ENCODE measurements around the gene FGD1.
"Not testable (repeated sequence)": the region's sequence is repeated elsewhere in the genome, so short reads cannot be mapped to it uniquely, and the experiment has no call there.

The FGD1 gene

DNA sequence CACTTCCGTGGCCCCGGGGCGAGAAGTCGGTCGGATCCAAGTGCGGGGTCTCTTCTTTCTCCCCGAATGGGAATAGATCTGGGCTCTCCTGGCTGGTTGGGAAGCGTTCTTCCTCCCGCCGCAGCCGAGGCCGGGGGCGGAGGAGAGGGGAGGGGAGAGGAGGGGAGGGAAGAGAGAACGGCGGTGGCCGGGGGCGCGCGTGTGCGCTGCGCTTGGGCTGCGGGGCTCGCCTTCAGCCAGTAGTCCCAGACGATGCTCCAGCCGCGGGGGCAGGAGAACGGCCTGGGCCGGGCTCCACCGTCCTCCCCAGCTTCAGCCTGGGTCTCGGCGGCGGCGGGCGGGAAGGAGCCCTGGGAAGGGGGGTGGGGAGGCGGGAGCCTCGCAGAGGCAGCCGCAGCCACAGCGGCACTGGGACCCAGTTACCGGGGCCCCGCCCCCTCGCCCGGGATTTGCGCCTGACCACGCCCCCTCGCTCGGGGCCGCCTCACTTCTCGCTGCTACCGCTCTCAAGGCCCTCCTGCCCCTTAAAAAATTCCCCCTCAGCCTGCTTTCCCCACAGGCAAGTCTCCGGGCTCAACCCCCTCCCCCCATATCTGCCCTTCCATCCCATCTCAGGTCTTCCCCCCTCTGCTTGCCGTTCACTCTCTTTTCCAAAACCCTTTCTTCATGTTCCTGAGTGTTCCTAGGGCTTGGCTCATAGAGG lies at the start of gene FGD1:
Gene FGD1, minus strand, starts transcription at position 421 of the 703 bp plus-strand sequence. CDS start 802 bp downstream, outside the sequence.
- DNase-seq: peak; percentile 23

DNA sequence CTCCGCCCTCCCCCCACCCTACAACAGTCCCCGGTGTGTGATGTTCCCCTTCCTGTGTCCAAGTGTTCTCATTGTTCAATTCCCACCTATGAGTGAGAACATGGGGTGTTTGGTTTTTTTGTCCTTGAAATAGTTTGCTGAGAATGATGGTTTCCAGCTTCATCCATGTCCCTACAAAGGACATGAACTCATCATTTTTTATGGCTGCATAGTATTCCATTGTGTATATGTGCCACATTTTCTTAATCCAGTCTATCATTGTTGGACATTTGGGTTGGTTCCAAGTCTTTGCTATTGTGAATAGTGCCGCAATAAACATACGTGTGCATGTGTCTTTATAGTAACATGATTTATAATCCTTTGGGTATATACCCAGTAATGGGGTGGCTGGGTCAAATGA lies 46.2 kb upstream of the FGD1 start:
- DNase-seq: not testable (repeated sequence)

- no peak for DNase-seq
These were observed 44.3 kb upstream of the FGD1 start for GRCh38 chrX:54540289-54540688.

- DNase-seq: no peak
These were observed 38.2 kb upstream of the FGD1 start for GRCh38 chrX:54534271-54534670.

- peak; percentile 3 for DNase-seq
These were observed 34.4 kb upstream of the FGD1 start for GRCh38 chrX:54530357-54530900.

GRCh38 chrX:54529552-54530356 lies 33.7 kb upstream of the FGD1 start, which contains the start of gene GNL3L:
TSS of gene GNL3L (plus strand) at chrX:54530219. CDS start at chrX:54532567, 2,348 bp downstream.
- DNase-seq: peak; percentile 83

DNA sequence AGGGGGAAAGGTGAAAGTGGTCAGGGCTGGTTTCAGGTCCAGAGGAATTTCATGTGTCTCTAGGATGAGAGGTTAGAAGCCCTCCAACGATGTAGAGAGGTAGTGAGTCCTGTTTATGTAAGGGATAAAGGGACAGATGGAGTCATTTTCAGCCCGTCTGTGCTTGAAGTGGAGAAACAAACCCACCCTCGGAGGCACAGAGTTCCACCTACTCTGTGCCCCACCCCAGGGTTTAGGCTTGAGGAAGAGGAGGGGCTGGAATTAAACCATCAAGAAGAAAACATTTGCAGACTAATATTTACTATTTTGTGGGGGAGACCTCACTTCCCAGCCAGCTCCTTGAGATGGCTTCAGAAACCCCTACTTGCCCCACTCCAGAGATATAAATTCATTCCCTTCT lies 33.1 kb upstream of the FGD1 start:
- no peak for DNase-seq

DNA sequence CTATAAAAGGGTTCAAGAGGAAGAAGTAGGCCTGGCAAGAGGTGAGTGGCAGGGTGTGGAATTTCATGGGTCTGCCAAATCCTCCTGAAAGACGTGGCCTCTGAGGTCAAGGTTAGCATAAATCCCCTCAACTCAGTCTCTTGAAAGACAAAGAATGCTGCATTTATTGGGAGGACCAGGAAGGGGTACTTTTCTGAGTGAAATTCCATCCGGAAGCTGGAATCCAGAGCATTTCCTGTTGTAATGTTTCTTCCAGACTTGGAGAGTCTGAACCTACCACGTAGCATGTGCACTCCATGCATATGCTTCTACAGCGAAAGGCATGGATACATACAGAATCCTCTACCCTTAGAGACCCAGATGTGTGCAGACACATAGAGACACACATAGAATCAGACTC lies 13.4 kb upstream of the FGD1 start:
- no peak for DNase-seq

DNA sequence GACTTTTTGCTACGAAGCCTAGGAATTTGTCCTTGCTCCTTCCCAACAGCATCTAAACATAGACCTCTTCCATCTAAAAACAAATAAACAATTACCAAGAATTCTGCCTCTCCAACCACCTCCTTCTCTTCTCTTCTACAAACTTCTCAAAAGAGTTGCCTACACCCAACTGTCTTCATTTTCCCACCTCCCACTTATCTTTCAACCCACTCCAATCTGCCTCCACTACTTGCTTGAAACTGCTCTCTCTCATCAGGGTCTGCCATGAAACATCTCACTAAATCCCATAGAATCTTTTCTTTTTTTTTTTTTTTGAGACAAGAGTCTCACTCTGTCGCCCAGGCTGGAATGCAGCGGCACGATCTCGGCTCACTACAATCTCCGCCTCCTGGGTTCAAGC lies 902 bp upstream of the FGD1 start:
- no peak for DNase-seq

DNA sequence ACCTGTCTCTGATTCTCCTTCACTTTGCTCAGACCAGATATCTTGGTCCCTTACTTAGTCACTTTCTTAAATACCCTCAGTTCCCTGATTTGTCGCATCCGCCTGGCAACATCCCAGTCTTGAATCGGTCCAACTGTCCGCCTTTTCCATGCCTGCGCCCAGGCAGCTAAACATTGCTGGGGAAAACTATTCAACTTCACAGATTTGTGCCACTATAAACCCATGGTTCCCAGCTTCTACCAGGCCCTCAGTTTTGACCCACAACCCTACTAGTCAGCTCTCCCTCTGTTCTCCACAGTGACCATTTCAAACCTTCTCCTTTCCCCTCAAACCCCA lies 451 bp upstream of the FGD1 start:
- no peak for DNase-seq

GRCh38 chrX:54494989-54495813 lies 833 bp downstream of the FGD1 start:
- DNase-seq: no peak

- no peak for DNase-seq
These were observed 1.7 kb downstream of the FGD1 start for GRCh38 chrX:54494166-54494988.

DNA sequence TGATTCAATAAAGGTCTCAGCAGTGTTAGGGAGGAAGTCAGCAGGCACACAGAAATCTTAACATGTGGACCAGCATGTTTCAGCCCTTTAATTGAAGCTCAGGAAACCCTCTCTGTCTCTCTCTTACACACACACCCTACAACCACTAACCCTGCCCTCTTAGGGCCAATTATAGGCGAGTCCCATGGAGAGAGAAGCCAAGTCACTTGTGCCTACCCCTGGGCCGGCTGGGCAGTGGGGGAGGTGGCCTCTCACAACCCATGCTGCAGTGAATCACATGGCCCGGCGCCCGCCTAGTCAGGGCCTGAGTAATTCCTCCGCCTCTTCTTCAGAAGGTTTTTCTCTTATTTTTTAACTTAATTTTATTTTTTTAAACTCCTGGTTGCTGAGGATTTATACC lies 3.7 kb downstream of the FGD1 start:
- DNase-seq: no peak

- not testable (repeated sequence) for DNase-seq
These were observed 6.2 kb downstream of the FGD1 start for GRCh38 chrX:54489819-54490218.

GRCh38 chrX:54484666-54485065 lies 11.4 kb downstream of the FGD1 start:
- no peak for DNase-seq

DNA sequence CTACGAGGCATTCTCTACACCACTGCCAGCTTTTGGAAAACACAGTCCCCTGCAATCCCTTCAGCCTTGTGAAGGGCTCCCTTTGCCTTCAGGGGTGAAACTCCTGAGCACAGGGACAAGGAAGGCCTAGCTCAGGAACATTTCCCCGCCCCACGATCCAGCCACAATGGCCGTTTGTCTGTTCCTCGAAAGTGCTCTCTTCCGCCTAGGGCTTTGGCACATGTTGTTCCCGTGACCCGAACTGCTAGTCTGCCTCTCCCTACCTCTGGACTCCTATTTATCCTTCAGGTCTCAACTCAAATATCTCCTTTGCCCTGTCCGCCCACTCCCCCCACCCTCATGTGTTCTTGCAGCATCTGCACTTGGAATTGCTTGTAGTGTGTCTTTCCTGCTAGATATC lies 12.1 kb downstream of the FGD1 start:
- no peak for DNase-seq

GRCh38 chrX:54482839-54483593 lies 13.0 kb downstream of the FGD1 start:
- DNase-seq: no peak

DNA sequence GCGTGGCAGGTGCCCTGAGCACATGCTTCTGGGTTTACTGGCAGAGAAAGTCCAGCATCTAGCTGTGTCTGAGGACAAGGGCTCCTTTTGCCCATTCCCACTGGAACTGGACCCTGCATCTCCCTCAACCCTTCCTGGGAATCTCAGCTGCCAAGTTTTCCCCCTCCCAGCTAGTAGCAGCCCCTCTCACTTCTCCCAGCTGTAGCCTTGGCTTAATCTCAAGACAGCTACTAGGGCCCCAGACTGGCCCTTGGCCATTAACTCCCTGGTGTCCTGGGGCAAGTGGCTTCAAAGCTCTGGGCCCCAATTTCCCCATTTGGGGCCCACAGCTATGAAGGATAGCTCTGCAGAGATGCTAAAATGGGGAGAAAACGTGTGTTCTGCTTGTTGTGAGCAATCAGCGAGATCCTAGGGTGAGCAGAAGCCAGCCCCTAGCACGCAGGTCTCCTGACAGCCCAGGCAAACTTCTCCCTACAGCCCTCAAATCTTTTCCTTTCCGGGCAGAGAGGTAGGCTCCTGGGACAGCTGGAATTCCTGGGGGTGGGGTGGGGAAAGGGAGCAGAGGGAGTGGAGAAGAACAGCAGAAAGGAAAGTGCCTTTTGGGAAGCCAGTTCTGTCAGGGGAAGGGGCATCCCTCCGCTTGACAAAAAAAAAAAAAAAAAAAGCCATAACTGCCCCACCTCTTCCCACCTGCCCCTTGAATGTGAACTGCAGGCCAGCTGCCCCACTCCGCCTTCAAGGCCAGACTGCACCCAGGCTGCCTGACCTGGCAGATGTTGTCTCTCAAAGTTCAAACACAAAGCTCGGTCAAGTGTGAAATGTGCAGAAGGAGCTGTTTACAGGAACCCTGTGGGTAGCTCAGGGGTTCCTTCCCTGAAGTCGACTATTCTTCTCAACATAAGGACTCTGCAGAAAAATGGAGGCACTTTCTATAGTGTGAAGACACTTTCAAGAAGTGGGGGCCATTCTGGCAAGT lies 16.6 kb downstream of the FGD1 start:
- no peak for DNase-seq

- DNase-seq: no peak
These were observed 21.8 kb downstream of the FGD1 start for GRCh38 chrX:54473993-54474859.
